ENCODE measurements around the gene PPP1CA.

DNA sequence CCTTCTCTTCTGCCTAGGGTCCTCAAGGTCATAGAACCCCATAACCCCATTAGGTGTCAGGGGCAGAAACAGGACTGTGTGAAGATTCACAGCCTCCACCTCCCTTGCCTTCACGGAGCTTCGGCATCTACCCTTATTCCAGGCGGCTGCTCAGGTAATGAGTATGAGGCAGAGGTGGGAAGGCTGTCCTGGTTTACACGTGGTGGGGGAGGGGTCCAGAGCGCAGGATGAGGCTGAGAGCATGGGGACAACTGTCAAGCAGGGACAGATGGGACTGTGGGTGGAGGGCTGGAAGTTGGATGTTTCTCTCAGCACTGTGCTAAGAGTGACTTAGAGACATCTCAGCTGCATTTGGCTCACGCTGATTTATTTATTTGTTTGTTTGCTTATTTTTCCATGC lies 14.1 kb downstream of the PPP1CA start:
- TF ChIP-seq POLR2A (IDR thresholded peaks at IDR 0.05) (no peak), POLR2AphosphoS5 (IDR thresholded peaks at IDR 0.05) (no peak), EP300 (IDR thresholded peaks at IDR 0.05) (no peak)
- TF ChIP-seq, protein P1, sequence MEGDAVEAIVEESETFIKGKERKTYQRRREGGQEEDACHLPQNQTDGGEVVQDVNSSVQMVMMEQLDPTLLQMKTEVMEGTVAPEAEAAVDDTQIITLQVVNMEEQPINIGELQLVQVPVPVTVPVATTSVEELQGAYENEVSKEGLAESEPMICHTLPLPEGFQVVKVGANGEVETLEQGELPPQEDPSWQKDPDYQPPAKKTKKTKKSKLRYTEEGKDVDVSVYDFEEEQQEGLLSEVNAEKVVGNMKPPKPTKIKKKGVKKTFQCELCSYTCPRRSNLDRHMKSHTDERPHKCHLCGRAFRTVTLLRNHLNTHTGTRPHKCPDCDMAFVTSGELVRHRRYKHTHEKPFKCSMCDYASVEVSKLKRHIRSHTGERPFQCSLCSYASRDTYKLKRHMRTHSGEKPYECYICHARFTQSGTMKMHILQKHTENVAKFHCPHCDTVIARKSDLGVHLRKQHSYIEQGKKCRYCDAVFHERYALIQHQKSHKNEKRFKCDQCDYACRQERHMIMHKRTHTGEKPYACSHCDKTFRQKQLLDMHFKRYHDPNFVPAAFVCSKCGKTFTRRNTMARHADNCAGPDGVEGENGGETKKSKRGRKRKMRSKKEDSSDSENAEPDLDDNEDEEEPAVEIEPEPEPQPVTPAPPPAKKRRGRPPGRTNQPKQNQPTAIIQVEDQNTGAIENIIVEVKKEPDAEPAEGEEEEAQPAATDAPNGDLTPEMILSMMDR (IDR thresholded peaks at IDR 0.05): no peak
